HG03520 (cell line): ENCODE results near the gene SLC8A2.
"Not testable (repeated sequence)": the region's sequence is repeated elsewhere in the genome, so short reads cannot be mapped to it uniquely, and the experiment has no call there.

Experiments
- ATAC-seq: cut with Tn5 transposase; IDR thresholded peaks from one replicate; pipeline ENCODE4 v1.9.1; 2021; ENCODE audit warnings: mild to moderate bottlenecking, moderate library complexity; ENCODE audit not compliant: unreplicated experiment

Gene SLC8A2

DNA sequence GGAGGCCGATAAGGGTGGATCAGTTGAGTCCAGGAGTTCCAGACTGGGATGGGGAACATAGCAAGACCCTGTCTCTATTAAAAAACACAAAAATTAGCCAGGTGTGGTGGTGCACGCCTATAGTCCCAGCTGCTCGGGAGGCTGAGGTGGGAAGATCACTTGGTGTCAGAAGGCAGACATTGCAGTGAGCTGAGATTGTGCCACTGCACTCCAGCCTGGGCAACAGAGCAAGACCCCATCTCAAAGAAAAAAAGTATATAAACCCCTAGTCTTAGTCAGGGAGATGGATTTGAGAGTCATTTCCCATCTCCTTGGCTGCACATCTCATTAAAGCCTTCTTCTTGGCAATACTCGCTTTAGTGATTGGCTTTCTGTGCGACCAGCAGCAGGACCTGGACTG lies 87.8 kb downstream of the SLC8A2 start:
- ATAC-seq = not testable (repeated sequence)

DNA sequence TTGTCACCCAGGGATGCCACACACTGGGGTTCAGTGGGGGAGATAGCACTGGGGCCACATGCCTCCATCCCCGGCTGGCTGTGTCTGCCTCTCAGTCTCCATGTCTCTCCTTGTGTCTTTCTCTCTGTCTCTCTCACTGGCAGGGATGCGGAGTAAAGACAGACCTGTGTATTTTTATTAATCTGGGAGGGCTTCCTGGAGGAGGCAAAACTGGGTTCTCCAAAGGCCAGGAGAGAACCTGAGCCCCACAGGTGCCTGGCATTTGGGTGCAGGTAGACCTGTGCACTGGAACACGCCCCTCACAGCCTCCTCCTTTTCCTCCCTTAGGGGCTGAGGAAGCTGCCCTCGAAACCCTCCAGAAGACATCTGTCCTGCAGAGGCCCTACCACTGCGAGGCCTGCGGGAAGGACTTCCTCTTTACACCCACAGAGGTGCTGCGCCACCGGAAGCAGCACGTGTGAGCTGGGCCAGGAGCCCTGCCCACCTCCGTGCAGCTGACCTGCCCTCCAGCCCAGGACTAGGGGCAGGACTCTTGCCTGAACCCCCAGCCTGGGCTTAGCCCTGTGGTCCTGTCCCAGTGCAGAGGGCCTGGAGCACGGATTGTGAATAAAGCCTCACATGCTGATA lies 89.9 kb downstream of the SLC8A2 start:
- no peak for ATAC-seq

DNA sequence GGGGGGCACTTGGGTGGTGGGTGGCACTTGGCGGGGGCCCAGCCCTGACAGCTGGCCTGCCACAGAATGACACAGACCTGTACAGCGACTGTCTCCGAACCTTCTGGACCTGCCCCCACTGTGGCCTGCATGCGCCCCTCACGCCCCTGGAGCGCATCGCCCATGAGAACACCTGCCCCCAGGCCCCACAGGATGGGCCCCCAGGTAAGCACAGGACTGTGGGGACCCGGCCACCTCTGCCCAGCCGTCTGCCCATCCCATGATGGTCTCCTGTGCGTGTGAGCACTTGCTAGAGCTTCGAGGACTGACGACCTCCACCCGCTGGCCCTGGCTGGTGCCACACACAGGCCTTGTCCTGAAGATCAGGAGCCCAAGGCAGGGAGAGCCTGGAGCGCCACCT lies 90.6 kb downstream of the SLC8A2 start:
- no peak for ATAC-seq

DNA sequence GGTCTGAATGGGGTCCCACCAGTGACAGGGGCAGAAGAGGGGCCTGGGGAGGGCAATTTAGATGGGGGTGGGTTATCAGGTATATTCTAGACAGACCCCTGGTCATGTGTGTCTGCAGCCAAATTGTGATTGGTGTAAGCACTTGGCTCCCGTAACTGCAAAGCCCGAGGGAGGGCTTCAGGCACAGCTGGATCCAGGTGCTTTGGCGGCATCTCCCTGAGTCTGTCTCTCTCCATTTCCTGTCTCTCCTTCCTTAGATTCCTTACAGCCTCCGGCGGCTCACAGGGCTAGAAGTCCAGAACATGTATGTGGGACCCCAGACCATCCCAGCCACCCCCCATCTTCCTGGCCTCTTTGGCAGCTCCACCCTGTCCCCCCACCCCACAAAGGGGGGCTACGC lies 91.1 kb downstream of the SLC8A2 start:
- ATAC-seq = no peak

DNA sequence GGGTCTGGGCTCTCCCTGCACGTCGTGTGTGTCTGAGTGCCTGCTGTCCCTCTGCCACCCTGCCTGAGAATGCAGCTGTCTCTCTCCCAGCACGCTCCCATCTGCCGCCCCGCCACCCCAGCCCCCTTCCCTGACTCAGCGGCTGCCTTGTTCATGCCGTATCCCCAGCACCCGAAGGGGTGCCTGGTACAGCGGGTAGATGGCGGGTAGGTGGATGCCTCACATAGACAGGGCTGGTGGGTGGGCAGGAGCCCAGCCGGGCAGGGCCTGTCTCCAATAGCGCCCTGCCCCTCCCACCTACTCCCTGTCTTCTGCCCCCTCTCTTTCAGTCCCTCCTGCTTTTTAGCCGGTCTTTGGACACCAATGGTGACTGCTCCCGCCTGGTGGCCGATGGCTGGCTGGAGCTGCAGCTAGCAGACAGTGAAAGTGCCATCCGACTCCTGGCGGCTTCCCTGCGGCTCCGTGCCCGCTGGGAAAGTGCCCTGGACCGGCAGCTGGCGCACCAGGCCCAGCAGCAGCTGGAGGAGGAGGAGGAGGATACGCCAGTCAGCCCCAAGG lies 92.2 kb downstream of the SLC8A2 start:
- ATAC-seq = no peak

DNA sequence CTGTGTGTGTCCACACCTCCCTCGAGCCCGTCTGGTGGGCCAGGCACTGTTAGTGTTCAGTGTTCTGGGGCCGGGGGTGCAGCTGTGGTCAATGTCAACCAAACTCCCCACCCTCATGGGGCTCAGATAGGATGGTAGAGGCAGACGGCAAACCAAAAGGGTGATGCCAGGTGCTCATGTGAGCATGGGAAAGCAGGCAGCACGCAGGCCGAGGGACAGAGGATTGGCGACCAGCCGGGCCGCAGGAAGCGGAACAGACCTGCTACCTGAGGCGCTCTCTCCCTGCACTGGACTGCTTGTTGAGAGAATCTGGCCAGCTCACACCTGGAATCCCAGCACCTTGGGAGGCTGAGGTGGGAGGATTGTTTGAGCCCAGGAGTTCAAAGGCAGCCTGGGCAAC lies 93.4 kb downstream of the SLC8A2 start:
- ATAC-seq = no peak
